HEK293 (cell line): ENCODE results near the gene NHP2.
A peak's percentile ranks its signal among the peaks of the same experiment; 100 is the strongest.
"Not testable (repeated sequence)": the region's sequence is repeated elsewhere in the genome, so short reads cannot be mapped to it uniquely, and the experiment has no call there.

Source experiments
- CTCF ChIP-seq: fragments of 450-650 bp; formaldehyde crosslinking; IDR thresholded peaks from 2 replicates; pipeline ENCODE4 v1.5.1; 2016; ENCODE audit warnings: missing biosample characterization, missing genetic modification characterization
- IKZF3 ChIP-seq: fragments of 450-650 bp; IDR thresholded peaks from 2 replicates; pipeline ENCODE4 v1.5.0; 2018; ENCODE audit warnings: missing biosample characterization, mild to moderate bottlenecking, missing genetic modification characterization, moderate library complexity
- ZFHX2 ChIP-seq: fragments of 450-650 bp; formaldehyde crosslinking; conservative IDR thresholded peaks from 2 replicates; pipeline ENCODE4 v1.5.1; 2016; ENCODE audit warnings: missing biosample characterization, missing genetic modification characterization
- ZNF664 ChIP-seq: fragments of 450-650 bp; formaldehyde crosslinking; IDR thresholded peaks from 2 replicates; pipeline ENCODE4 v1.5.1; 2016; ENCODE audit warnings: missing biosample characterization, missing genetic modification characterization
- ZNF670 ChIP-seq: fragments of 450-650 bp; formaldehyde crosslinking; IDR thresholded peaks from 2 replicates; pipeline ENCODE4 v1.5.1; 2016; ENCODE audit warnings: missing biosample characterization, missing genetic modification characterization, low read depth
- ZNF76 ChIP-seq: fragments of 450-650 bp; formaldehyde crosslinking; IDR thresholded peaks from 2 replicates; pipeline ENCODE4; 2016; ENCODE audit warnings: low read depth, missing biosample characterization, missing genetic modification characterization, borderline replicate concordance
- ZSCAN16 ChIP-seq: fragments of 450-650 bp; formaldehyde crosslinking; IDR thresholded peaks from 2 replicates; pipeline ENCODE4 v1.5.1; 2016; ENCODE audit warnings: missing biosample characterization, missing genetic modification characterization
- TF ChIP-seq, protein P1 (sequence below): fragments of 450-650 bp; formaldehyde crosslinking; IDR thresholded peaks from 2 replicates; pipeline ENCODE4 v1.5.1; 2016; ENCODE audit warnings: missing biosample characterization, missing genetic modification characterization
- TF ChIP-seq, protein P2 (sequence below): fragments of 450-650 bp; formaldehyde crosslinking; IDR thresholded peaks from 2 replicates; pipeline ENCODE4 v1.5.1; 2016; ENCODE audit warnings: missing biosample characterization, missing genetic modification characterization

GRCh38 chr5:178130234-178130575, 23.5 kb downstream of the NHP2 start:
- not testable (repeated sequence) for TF ChIP-seq ZFHX2 (tag by site-specific recombination); ZNF664 (tag by site-specific recombination); CTCF (tag by site-specific recombination); IKZF3 (tag by site-specific recombination); ZSCAN16; ZNF76 (tag by site-specific recombination); ZNF670 (tag by site-specific recombination)
- TF ChIP-seq, protein P1, sequence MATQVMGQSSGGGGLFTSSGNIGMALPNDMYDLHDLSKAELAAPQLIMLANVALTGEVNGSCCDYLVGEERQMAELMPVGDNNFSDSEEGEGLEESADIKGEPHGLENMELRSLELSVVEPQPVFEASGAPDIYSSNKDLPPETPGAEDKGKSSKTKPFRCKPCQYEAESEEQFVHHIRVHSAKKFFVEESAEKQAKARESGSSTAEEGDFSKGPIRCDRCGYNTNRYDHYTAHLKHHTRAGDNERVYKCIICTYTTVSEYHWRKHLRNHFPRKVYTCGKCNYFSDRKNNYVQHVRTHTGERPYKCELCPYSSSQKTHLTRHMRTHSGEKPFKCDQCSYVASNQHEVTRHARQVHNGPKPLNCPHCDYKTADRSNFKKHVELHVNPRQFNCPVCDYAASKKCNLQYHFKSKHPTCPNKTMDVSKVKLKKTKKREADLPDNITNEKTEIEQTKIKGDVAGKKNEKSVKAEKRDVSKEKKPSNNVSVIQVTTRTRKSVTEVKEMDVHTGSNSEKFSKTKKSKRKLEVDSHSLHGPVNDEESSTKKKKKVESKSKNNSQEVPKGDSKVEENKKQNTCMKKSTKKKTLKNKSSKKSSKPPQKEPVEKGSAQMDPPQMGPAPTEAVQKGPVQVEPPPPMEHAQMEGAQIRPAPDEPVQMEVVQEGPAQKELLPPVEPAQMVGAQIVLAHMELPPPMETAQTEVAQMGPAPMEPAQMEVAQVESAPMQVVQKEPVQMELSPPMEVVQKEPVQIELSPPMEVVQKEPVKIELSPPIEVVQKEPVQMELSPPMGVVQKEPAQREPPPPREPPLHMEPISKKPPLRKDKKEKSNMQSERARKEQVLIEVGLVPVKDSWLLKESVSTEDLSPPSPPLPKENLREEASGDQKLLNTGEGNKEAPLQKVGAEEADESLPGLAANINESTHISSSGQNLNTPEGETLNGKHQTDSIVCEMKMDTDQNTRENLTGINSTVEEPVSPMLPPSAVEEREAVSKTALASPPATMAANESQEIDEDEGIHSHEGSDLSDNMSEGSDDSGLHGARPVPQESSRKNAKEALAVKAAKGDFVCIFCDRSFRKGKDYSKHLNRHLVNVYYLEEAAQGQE (tag by site-specific recombination): 0 out of 2 replicates have a peak, but pooled peaks have one; percentile 66
- TF ChIP-seq, protein P2, sequence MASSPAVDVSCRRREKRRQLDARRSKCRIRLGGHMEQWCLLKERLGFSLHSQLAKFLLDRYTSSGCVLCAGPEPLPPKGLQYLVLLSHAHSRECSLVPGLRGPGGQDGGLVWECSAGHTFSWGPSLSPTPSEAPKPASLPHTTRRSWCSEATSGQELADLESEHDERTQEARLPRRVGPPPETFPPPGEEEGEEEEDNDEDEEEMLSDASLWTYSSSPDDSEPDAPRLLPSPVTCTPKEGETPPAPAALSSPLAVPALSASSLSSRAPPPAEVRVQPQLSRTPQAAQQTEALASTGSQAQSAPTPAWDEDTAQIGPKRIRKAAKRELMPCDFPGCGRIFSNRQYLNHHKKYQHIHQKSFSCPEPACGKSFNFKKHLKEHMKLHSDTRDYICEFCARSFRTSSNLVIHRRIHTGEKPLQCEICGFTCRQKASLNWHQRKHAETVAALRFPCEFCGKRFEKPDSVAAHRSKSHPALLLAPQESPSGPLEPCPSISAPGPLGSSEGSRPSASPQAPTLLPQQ (tag by site-specific recombination): not testable (repeated sequence)
